Measurements from ENCODE around the gene SYCE3. TPM values are rescaled to one million over a fixed set of nuclear protein-coding genes. Genes with fewer than 3 reads are reported as not detected.

Gene SYCE3
- total RNA-seq, 2 experiments from 2014 or later: not detected

GRCh38 chr22:50502628-50503474, 59.9 kb downstream of the SYCE3 start:
- no peak for ATAC-seq
- no peak overlapping the region for H3K27ac Mint-ChIP-seq
- no peaks in the 10 kb centered on the region for H3K9me3 Mint-ChIP-seq (ENCODE audit: insufficient read depth)
- ChIA-PET CTCF (interaction anchor here (1.0 to 1.1 kb wide), 2 partner anchors 23 to 118 kb away, joined by 3 read pairs; partner anchors contain the start of gene SCO2), POLR2A (no interaction called here)
- H3K27me3 Mint-ChIP-seq (ENCODE audit: low read depth): no peaks in the 10 kb centered on the region
- no peak for DNase-seq
- peaks cover 11% of the 10 kb centered on the region for H3K36me3 Mint-ChIP-seq (ENCODE audit: low read depth)
- peaks cover 6% of the 10 kb centered on the region for H3K4me1 Mint-ChIP-seq (ENCODE audit: low read depth)
- no peak overlapping the region for H3K4me3 Mint-ChIP-seq

GRCh38 chr22:50502096-50502495, 60.6 kb downstream of the SYCE3 start:
- POLR2A ChIA-PET: interaction anchor here (0.9 kb wide), 1 partner anchor 52 kb away, joined by 3 read pairs; no protein-coding TSS in a partner anchor

More at GRCh38 chr22:50502096-50502495, 60.6 kb downstream of the SYCE3 start:
- no peaks in the 10 kb centered on the region for H3K9me3 Mint-ChIP-seq (ENCODE audit: insufficient read depth)
- H3K4me1 Mint-ChIP-seq (ENCODE audit: low read depth): peaks cover 6% of the 10 kb centered on the region
- no peak overlapping the region for H3K27ac Mint-ChIP-seq
- CTCF ChIA-PET: interaction anchor here (1.0 to 1.8 kb wide), 2 partner anchors 32 to 119 kb away, joined by 3 to 4 read pairs; no protein-coding TSS in a partner anchor
- no peak for DNase-seq
- peaks cover 2% of the 10 kb centered on the region for H3K27me3 Mint-ChIP-seq (ENCODE audit: low read depth)
- peaks cover 8% of the 10 kb centered on the region for H3K36me3 Mint-ChIP-seq (ENCODE audit: low read depth)
- no peak for ATAC-seq
- no peak overlapping the region for H3K4me3 Mint-ChIP-seq

Other genes with a start within 250 kb of the SYCE3 start
- gene DENND6B, start 235.9 kb downstream of the SYCE3 start, total RNA-seq: 1 to 10 TPM; 6.0 to 7.0 TPM
- 10 to 100 TPM; 62.1 to 64.9 TPM for gene PPP6R2, start 219.6 kb downstream of the SYCE3 start, total RNA-seq
- 100 to 1,000 TPM; 177 to 183 TPM for gene SBF1, start 87.9 kb downstream of the SYCE3 start, total RNA-seq
- gene ADM2, start 81.4 kb downstream of the SYCE3 start, total RNA-seq: 1 to 10 TPM; 4.1 to 4.2 TPM
- gene MIOX, start 76.1 kb downstream of the SYCE3 start, total RNA-seq: under 1 TPM in 1 of 2 experiments, not detected in 1; 0.40 TPM
- 100 to 1,000 TPM; 119 to 132 TPM for gene LMF2, start 55.2 kb downstream of the SYCE3 start, total RNA-seq
- gene NCAPH2, start 54.7 kb downstream of the SYCE3 start, total RNA-seq: 100 to 1,000 TPM; 146 to 150 TPM
- 10 to 100 TPM; 11.7 to 13.9 TPM for gene SCO2, start 37.3 kb downstream of the SYCE3 start, total RNA-seq
- 10 to 100 TPM; 71.8 to 76.6 TPM for gene TYMP, start 32.9 kb downstream of the SYCE3 start, total RNA-seq
- 10 to 100 TPM; 10.6 to 12.0 TPM for gene KLHDC7B, start 17.0 kb downstream of the SYCE3 start, total RNA-seq
- 10 to 100 TPM; 77.4 to 80.9 TPM for gene CPT1B, start 15.5 kb upstream of the SYCE3 start, total RNA-seq
- 100 to 1,000 TPM in 1 of 2 experiments, 10 to 100 TPM in 1; 98.9 to 101 TPM for gene CHKB, start 19.9 kb upstream of the SYCE3 start, total RNA-seq
- gene MAPK8IP2, start 37.9 kb upstream of the SYCE3 start, total RNA-seq: under 1 TPM; 0.29 to 0.31 TPM
- 10 to 100 TPM; 28.8 to 35.1 TPM for gene ARSA, start 65.2 kb upstream of the SYCE3 start, total RNA-seq
- gene SHANK3, start 109.9 kb upstream of the SYCE3 start, total RNA-seq: under 1 TPM in 1 of 2 experiments, not detected in 1; 0.05 TPM
- not detected for gene ACR, start 175.3 kb upstream of the SYCE3 start, total RNA-seq
- 10 to 100 TPM; 22.0 to 23.3 TPM for gene RABL2B, start 220.7 kb upstream of the SYCE3 start, total RNA-seq

Data from activated CD8-positive, alpha-beta T cell treated with anti-CD3 and anti-CD28 coated beads, Interleukin-2, amount 10 ng/mL, durations not matched to agents 7 days and 5 days (primary cell).